Thyroid gland (tissue), 4 donors: Measurements from ENCODE around the gene CD55.

ENCODE experiments used
- POLR2A ChIP-seq, 2 donors: fragments of 450-650 bp; IDR thresholded peaks; one replicate each; pipeline ENCODE4 v1.6.1; 2017; ENCODE audit warnings: antibody characterized with exemption in 2 of 2, mild to moderate bottlenecking in 2 of 2, moderate library complexity in 1 of 2
- TF ChIP-seq, protein P1 (sequence below), 6 experiments: fragments of 200-600 bp in 3 of 6; fragments of 450-650 bp in 3 of 6; sonication (generic) in 3 of 6; IDR thresholded peaks; one replicate each; pipeline ENCODE4 v1.5.1; 2016 to 2019; ENCODE audit warnings: antibody characterized with exemption in 6 of 6, mild to moderate bottlenecking in 2 of 6, inconsistent platforms in 1 of 6, moderate library complexity in 1 of 6

DNA sequence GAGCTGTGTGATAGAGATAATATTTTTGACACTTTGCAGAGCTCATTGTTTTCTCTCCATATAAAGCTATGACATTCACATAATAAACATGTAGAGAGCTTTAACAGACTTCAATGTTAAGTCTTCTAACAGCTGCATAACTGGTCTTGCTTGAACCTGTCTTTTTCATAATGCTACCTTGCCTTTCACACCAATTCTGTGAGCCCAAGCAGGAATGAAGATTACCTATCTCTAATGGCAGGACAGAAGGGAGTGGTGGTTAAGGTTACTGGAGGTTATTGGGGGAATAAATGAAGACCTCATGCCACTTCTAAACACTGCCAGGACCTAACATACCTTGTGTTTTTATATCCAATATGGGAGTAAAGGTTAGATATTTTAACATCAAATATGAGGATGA lies 2.3 kb upstream of the CD55 start:
- TF ChIP-seq, protein P1, sequence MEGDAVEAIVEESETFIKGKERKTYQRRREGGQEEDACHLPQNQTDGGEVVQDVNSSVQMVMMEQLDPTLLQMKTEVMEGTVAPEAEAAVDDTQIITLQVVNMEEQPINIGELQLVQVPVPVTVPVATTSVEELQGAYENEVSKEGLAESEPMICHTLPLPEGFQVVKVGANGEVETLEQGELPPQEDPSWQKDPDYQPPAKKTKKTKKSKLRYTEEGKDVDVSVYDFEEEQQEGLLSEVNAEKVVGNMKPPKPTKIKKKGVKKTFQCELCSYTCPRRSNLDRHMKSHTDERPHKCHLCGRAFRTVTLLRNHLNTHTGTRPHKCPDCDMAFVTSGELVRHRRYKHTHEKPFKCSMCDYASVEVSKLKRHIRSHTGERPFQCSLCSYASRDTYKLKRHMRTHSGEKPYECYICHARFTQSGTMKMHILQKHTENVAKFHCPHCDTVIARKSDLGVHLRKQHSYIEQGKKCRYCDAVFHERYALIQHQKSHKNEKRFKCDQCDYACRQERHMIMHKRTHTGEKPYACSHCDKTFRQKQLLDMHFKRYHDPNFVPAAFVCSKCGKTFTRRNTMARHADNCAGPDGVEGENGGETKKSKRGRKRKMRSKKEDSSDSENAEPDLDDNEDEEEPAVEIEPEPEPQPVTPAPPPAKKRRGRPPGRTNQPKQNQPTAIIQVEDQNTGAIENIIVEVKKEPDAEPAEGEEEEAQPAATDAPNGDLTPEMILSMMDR (IDR thresholded peaks at IDR 0.05) = no peak
- no peak for TF ChIP-seq POLR2A (IDR thresholded peaks at IDR 0.05)
